Activated T-helper 1 cell treated with Interleukin-2 at 50 U/mL for 16 hours (primary cell): ENCODE results near the gene BRAT1.
A peak's percentile ranks its signal among the peaks of the same experiment; 100 is the strongest.
"Not testable (repeated sequence)": the region's sequence is repeated elsewhere in the genome, so short reads cannot be mapped to it uniquely, and the experiment has no call there.

Experiments used
- DNase-seq: peaks from one replicate; pipeline ENCODE4 v3.0.0-alpha.2; 2020; ENCODE audit warnings: low read depth

The BRAT1 gene

GRCh38 chr7:2535872-2536627 is 19.3 kb downstream of the BRAT1 start:
- DNase-seq = not testable (repeated sequence)

- DNase-seq = not testable (repeated sequence)
These were observed 21.1 kb downstream of the BRAT1 start for GRCh38 chr7:2534214-2534613.

GRCh38 chr7:2533566-2533965 is 21.8 kb downstream of the BRAT1 start:
- DNase-seq = not testable (repeated sequence)

- not testable (repeated sequence) for DNase-seq
These were observed 22.5 kb downstream of the BRAT1 start for GRCh38 chr7:2532816-2533215.

- DNase-seq = not testable (repeated sequence)
These were observed 23.0 kb downstream of the BRAT1 start for GRCh38 chr7:2532199-2532772.

GRCh38 chr7:2531796-2532110 is 23.6 kb downstream of the BRAT1 start:
- DNase-seq = not testable (repeated sequence)

GRCh38 chr7:2530994-2531795 is 24.1 kb downstream of the BRAT1 start:
- not testable (repeated sequence) for DNase-seq

- peak; percentile 74 for DNase-seq
These were observed 25.0 kb downstream of the BRAT1 start for GRCh38 chr7:2530071-2530987.

GRCh38 chr7:2529161-2530070 is 25.9 kb downstream of the BRAT1 start:
- DNase-seq = no peak

- DNase-seq = no peak
These were observed 26.7 kb downstream of the BRAT1 start for GRCh38 chr7:2528481-2529095.

GRCh38 chr7:2527505-2528467 is 27.5 kb downstream of the BRAT1 start:
- DNase-seq = no peak

GRCh38 chr7:2526659-2527504 is 28.4 kb downstream of the BRAT1 start:
- DNase-seq = no peak

- DNase-seq = no peak
These were observed 29.4 kb downstream of the BRAT1 start for GRCh38 chr7:2525658-2526630.

GRCh38 chr7:2524808-2525657 is 30.3 kb downstream of the BRAT1 start:
- DNase-seq = no peak

GRCh38 chr7:2523941-2524807 is 31.1 kb downstream of the BRAT1 start:
- no peak for DNase-seq
